Measurements from ENCODE around the gene LHFPL2.

The LHFPL2 gene

GRCh38 chr5:78666041-78666444 lies 17.5 kb upstream of the LHFPL2 start:
- DNase-seq = no peak

- DNase-seq = no peak
Measured at GRCh38 chr5:78665534-78665933, 17.0 kb upstream of the LHFPL2 start.

GRCh38 chr5:78662323-78662722 lies 13.8 kb upstream of the LHFPL2 start:
- no peak for DNase-seq

GRCh38 chr5:78661691-78662090 lies 13.1 kb upstream of the LHFPL2 start:
- no peak for DNase-seq

- no peak for DNase-seq
Measured at GRCh38 chr5:78661044-78661443, 12.5 kb upstream of the LHFPL2 start.

- no peak for DNase-seq
Measured at GRCh38 chr5:78660401-78660800, 11.8 kb upstream of the LHFPL2 start.

GRCh38 chr5:78659714-78660113 lies 11.1 kb upstream of the LHFPL2 start:
- no peak for DNase-seq

GRCh38 chr5:78659114-78659513 lies 10.5 kb upstream of the LHFPL2 start:
- DNase-seq = no peak

- DNase-seq = no peak
Measured at GRCh38 chr5:78657201-78657600, 8.6 kb upstream of the LHFPL2 start.

GRCh38 chr5:78655746-78656290 lies 7.2 kb upstream of the LHFPL2 start:
- no peak for DNase-seq

- DNase-seq = no peak
Measured at GRCh38 chr5:78654386-78654785, 5.8 kb upstream of the LHFPL2 start.

GRCh38 chr5:78653681-78654366 lies 5.3 kb upstream of the LHFPL2 start:
- no peak for DNase-seq

- no peak for DNase-seq
Measured at GRCh38 chr5:78653031-78653430, 4.5 kb upstream of the LHFPL2 start.

GRCh38 chr5:78651468-78651867 lies 2.9 kb upstream of the LHFPL2 start:
- DNase-seq = no peak

- DNase-seq = no peak
Measured at GRCh38 chr5:78650531-78650930, 2.0 kb upstream of the LHFPL2 start.

GRCh38 chr5:78649861-78650496 lies 1.4 kb upstream of the LHFPL2 start:
- DNase-seq = no peak

GRCh38 chr5:78649211-78649695 lies 681 bp upstream of the LHFPL2 start:
- DNase-seq = no peak

GRCh38 chr5:78647838-78648358 lies 674 bp downstream of the LHFPL2 start:
- DNase-seq = no peak

- no peak for DNase-seq
Measured at GRCh38 chr5:78647351-78647818, 1.2 kb downstream of the LHFPL2 start.

GRCh38 chr5:78644741-78645300 lies 3.8 kb downstream of the LHFPL2 start:
- no peak for DNase-seq

- no peak for DNase-seq
Measured at GRCh38 chr5:78644129-78644528, 4.4 kb downstream of the LHFPL2 start.

GRCh38 chr5:78642701-78643100 lies 5.9 kb downstream of the LHFPL2 start:
- DNase-seq = no peak

GRCh38 chr5:78640662-78641474 lies 7.7 kb downstream of the LHFPL2 start:
- no peak for DNase-seq

Measured in NCI-H774 (cell line).